Neural progenitor cell (in vitro differentiated cells): ENCODE measurements around the gene GLCCI1. TPM values are rescaled to one million over a fixed set of nuclear protein-coding genes. Genes with fewer than 3 reads are reported as not detected.
"Not testable (repeated sequence)": the region's sequence is repeated elsewhere in the genome, so short reads cannot be mapped to it uniquely, and the experiment has no call there.

Source experiments
- DNase-seq: peaks from one replicate; pipeline ENCODE4 v3.0.0-alpha.2; 2016; ENCODE audit warnings: low spot score
- H2AFZ ChIP-seq: fragments of 200-600 bp; sonication (generic); replicated peaks from 2 replicates; pipeline ENCODE4 v1.6.1; 2016; ENCODE audit warnings: antibody characterized with exemption
- H3F3A ChIP-seq: fragments of 200-600 bp; sonication (generic); 2 replicates; pipeline ENCODE4 v1.6.1; 2016; ENCODE audit warnings: antibody characterized with exemption, low read depth
- H3K27ac ChIP-seq: fragments of 200-600 bp; sonication (generic); 2 replicates; pipeline ENCODE4 v1.5.1; 2016; ENCODE audit warnings: mild to moderate bottlenecking
- H3K27me3 ChIP-seq: fragments of 200-600 bp; sonication (generic); 2 replicates; pipeline ENCODE4 v1.6.1; 2016; ENCODE audit warnings: mild to moderate bottlenecking, moderate library complexity
- H3K36me3 ChIP-seq: fragments of 200-600 bp; sonication (generic); 2 replicates; pipeline ENCODE4 v1.5.1; 2016
- H3K4me1 ChIP-seq: fragments of 200-600 bp; sonication (generic); 2 replicates; pipeline ENCODE4 v1.6.1; 2016; ENCODE audit warnings: mixed run types
- H3K4me2 ChIP-seq: fragments of 200-600 bp; sonication (generic); 2 replicates; pipeline ENCODE4 v1.6.1; 2016
- H3K4me3 ChIP-seq: fragments of 200-600 bp; sonication (generic); 2 replicates; pipeline ENCODE4 v1.5.1; 2016
- H3K79me2 ChIP-seq: fragments of 200-600 bp; sonication (generic); 2 replicates; pipeline ENCODE4 v1.6.1; 2016; ENCODE audit warnings: low read depth
- H3K9ac ChIP-seq: fragments of 200-600 bp; sonication (generic); 2 replicates; pipeline ENCODE4 v1.6.1; 2016
- H3K9me3 ChIP-seq: fragments of 200-600 bp; sonication (generic); 2 replicates; pipeline ENCODE4 v1.5.1; 2016; ENCODE audit warnings: low read depth
- H4K20me1 ChIP-seq: fragments of 200-600 bp; sonication (generic); 2 replicates; pipeline ENCODE4 v1.6.1; 2016; ENCODE audit warnings: low read depth
- H3K27ac Mint-ChIP-seq: 3 replicates; pipeline ENCODE4 v1.8.0; 2021; ENCODE audit warnings: mixed read lengths
- H3K27me3 Mint-ChIP-seq: 2 replicates; pipeline ENCODE4 v1.8.0; 2022; ENCODE audit warnings: low read depth, mild to moderate bottlenecking, inconsistent platforms, moderate library complexity, mixed read lengths; ENCODE audit not compliant: insufficient read depth
- H3K36me3 Mint-ChIP-seq: 3 replicates; pipeline ENCODE4 v1.8.0; 2021; ENCODE audit warnings: mixed read lengths
- H3K4me1 Mint-ChIP-seq: 3 replicates; pipeline ENCODE4 v1.8.0; 2021; ENCODE audit warnings: mixed read lengths
- H3K4me3 Mint-ChIP-seq: 3 replicates; pipeline ENCODE4 v1.8.0; 2021; ENCODE audit warnings: mild to moderate bottlenecking, moderate library complexity, mixed read lengths
- H3K9me3 Mint-ChIP-seq: 3 replicates; pipeline ENCODE4 v1.8.0; 2020; ENCODE audit warnings: mixed read lengths
- EZH2 ChIP-seq: fragments of 200-600 bp; sonication (generic); IDR thresholded peaks from 2 replicates; pipeline ENCODE4 v1.6.1; 2017; ENCODE audit warnings: antibody characterized with exemption, mild to moderate bottlenecking, moderate library complexity
- EZH2phosphoT487 ChIP-seq: fragments of 200-600 bp; sonication (generic); IDR thresholded peaks from 2 replicates; pipeline ENCODE4 v1.6.1; 2017; ENCODE audit warnings: antibody characterized with exemption
- total RNA-seq: library from RNA; depleted of rRNA; stranded (reverse); fragments of >200 nt; gene quantifications from 2 replicates; pipeline ENCODE4 v1.2.3, GENCODE V29; 2015; ENCODE audit warnings: low replicate concordance
- TF ChIP-seq, protein P1 (sequence below): fragments of 200-600 bp; sonication (generic); IDR thresholded peaks from 2 replicates; pipeline ENCODE4 v1.5.1; 2017; ENCODE audit warnings: antibody characterized with exemption, mild to moderate bottlenecking

Gene GLCCI1
- total RNA-seq, 1 donor from 2014 or later = 78.0 TPM

GRCh38 chr7:8042796-8043535, 74.4 kb downstream of the GLCCI1 start:
- H4K20me1 ChIP-seq = no peaks in the 10 kb centered on the region
- Mint-ChIP-seq H3K9me3 (no peaks in the 10 kb centered on the region), H3K27me3 (no peaks in the 10 kb centered on the region), H3K27ac (no peak overlapping the region), H3K4me3 (no peak overlapping the region), H3K4me1 (no peaks in the 10 kb centered on the region), H3K36me3 (peaks cover 16% of the 10 kb centered on the region)
- H3K4me1 ChIP-seq = peaks cover 5% of the 10 kb centered on the region
- H3K27ac ChIP-seq = no peak overlapping the region
- no peak overlapping the region for H3K4me2 ChIP-seq
- no peak overlapping the region for H3K9ac ChIP-seq
- H3K9me3 ChIP-seq = no peaks in the 10 kb centered on the region
- H3K36me3 ChIP-seq = peaks cover 3% of the 10 kb centered on the region
- no peak for DNase-seq
- no peaks in the 10 kb centered on the region for H3K79me2 ChIP-seq
- H3K4me3 ChIP-seq = no peak overlapping the region
- no peak for TF ChIP-seq EZH2
- TF ChIP-seq, protein P1, sequence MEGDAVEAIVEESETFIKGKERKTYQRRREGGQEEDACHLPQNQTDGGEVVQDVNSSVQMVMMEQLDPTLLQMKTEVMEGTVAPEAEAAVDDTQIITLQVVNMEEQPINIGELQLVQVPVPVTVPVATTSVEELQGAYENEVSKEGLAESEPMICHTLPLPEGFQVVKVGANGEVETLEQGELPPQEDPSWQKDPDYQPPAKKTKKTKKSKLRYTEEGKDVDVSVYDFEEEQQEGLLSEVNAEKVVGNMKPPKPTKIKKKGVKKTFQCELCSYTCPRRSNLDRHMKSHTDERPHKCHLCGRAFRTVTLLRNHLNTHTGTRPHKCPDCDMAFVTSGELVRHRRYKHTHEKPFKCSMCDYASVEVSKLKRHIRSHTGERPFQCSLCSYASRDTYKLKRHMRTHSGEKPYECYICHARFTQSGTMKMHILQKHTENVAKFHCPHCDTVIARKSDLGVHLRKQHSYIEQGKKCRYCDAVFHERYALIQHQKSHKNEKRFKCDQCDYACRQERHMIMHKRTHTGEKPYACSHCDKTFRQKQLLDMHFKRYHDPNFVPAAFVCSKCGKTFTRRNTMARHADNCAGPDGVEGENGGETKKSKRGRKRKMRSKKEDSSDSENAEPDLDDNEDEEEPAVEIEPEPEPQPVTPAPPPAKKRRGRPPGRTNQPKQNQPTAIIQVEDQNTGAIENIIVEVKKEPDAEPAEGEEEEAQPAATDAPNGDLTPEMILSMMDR = no peak
- no peak for TF ChIP-seq EZH2phosphoT487
- H3K27me3 ChIP-seq = no peaks in the 10 kb centered on the region
- H2AFZ ChIP-seq = no peak overlapping the region
- H3F3A ChIP-seq = no peaks in the 10 kb centered on the region

GRCh38 chr7:8044761-8045430, 76.3 kb downstream of the GLCCI1 start:
- no peak overlapping the region for H3K27ac ChIP-seq
- H3K9me3 ChIP-seq = no peaks in the 10 kb centered on the region
- Mint-ChIP-seq H3K9me3 (no peaks in the 10 kb centered on the region), H3K27me3 (no peaks in the 10 kb centered on the region), H3K4me1 (no peaks in the 10 kb centered on the region), H3K27ac (no peak overlapping the region), H3K4me3 (no peak overlapping the region), H3K36me3 (peaks cover 16% of the 10 kb centered on the region)
- H3K9ac ChIP-seq = no peak overlapping the region
- H2AFZ ChIP-seq = no peak overlapping the region
- peaks cover 5% of the 10 kb centered on the region for H3K4me1 ChIP-seq
- H3F3A ChIP-seq = no peaks in the 10 kb centered on the region
- no peak overlapping the region for H3K4me2 ChIP-seq
- no peaks in the 10 kb centered on the region for H3K79me2 ChIP-seq
- H4K20me1 ChIP-seq = no peaks in the 10 kb centered on the region
- no peak overlapping the region for H3K4me3 ChIP-seq
- no peaks in the 10 kb centered on the region for H3K27me3 ChIP-seq
- peak; percentile 3 for DNase-seq
- H3K36me3 ChIP-seq = peaks cover 3% of the 10 kb centered on the region
- no peak for TF ChIP-seq EZH2
- TF ChIP-seq EZH2phosphoT487 = no peak
- TF ChIP-seq, protein P1 = no peak

GRCh38 chr7:8048067-8048466, 79.5 kb downstream of the GLCCI1 start:
- not testable (repeated sequence) for H3K79me2 ChIP-seq, H3K36me3 ChIP-seq, H3K4me1 Mint-ChIP-seq, H3K4me3 Mint-ChIP-seq, H3K27ac Mint-ChIP-seq, H3K27me3 Mint-ChIP-seq, H3K9me3 Mint-ChIP-seq, H3K27ac ChIP-seq, H2AFZ ChIP-seq, H3K4me3 ChIP-seq, H3K36me3 Mint-ChIP-seq, DNase-seq, H3K4me2 ChIP-seq, H3K4me1 ChIP-seq, H4K20me1 ChIP-seq, H3K9ac ChIP-seq, H3F3A ChIP-seq, H3K27me3 ChIP-seq, H3K9me3 ChIP-seq

DNA sequence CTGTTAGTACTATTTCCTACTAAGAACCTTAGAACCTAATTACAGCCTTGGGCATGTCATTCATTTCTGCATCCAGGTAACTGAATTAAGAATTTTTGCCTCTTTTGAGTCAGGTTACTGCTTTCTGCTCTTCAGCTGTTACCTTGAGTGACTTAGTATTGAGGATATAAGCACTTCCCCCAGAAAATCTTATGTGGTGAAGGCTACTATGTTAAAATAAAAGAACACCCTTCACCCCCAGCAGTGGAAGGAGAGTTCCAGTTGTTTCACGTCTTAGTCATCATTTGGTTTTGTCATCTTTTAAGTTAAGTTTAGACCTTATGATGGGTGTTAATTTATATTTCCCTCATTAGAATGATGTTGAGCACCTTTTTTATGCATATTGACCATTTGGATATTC, 82.8 kb downstream of the GLCCI1 start:
- Histone ChIP-seq H3K9ac (no peak overlapping the region), H3K4me1 (no peaks in the 10 kb centered on the region), H3K36me3 (peaks cover 10% of the 10 kb centered on the region), H3K27me3 (no peaks in the 10 kb centered on the region), H3K79me2 (no peaks in the 10 kb centered on the region), H3K4me3 (no peak overlapping the region), H3K27ac (no peak overlapping the region), H3F3A (no peaks in the 10 kb centered on the region), H4K20me1 (no peaks in the 10 kb centered on the region), H3K9me3 (no peaks in the 10 kb centered on the region), H3K4me2 (no peak overlapping the region), H2AFZ (no peak overlapping the region)
- no peaks in the 10 kb centered on the region for H3K9me3 Mint-ChIP-seq
- DNase-seq = no peak
- H3K27me3 Mint-ChIP-seq = no peaks in the 10 kb centered on the region
- TF ChIP-seq EZH2phosphoT487 (no peak), EZH2 (no peak)
- TF ChIP-seq, protein P1 = no peak
- no peak overlapping the region for H3K27ac Mint-ChIP-seq
- H3K4me3 Mint-ChIP-seq = no peak overlapping the region
- no peaks in the 10 kb centered on the region for H3K4me1 Mint-ChIP-seq
- peaks cover 9% of the 10 kb centered on the region for H3K36me3 Mint-ChIP-seq
